Measurements from ENCODE around the gene RAB35.

DNA sequence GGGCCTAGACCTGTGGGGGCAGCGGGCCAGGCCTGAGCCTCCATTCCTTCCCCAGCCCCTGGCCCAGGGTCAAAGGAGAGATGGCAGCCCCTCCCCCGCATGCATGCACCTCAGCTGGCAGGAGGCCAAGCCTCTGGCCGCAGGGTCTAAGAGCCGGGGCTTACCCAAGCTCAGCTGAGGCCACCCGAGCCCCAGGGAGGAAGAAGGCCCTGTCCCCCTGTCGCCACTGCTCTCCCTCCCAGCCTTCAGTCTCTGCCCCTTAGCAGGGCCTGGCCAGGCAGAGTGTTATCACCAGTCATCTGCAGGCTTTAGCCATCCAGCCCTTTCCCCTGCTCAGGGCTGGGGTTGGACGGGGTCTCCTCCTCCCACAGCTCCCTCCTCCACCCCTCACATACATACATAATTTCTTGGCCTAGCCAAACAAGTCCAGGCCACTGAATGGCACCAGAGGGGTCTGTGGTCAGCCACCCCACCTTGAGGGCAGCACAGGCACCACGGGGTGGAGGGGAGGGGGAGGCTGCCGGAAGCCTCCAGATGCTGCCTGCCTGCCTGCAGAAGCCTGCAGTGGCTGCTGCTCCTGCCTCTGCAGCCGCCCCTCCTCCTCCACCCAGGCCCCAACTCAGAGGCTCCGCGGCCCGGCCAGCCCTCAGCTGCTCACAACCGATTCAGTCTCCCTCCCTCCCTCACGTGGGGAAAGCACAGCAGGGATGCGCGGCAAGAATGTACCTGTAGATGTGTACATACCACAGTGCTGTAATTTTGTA, 22.8 kb downstream of the RAB35 start:
- TF ChIP-seq FOXM1 (IDR thresholded peaks at IDR 0.05; ENCODE audit: borderline replicate concordance) (no peak), SP1 (IDR thresholded peaks at IDR 0.05) (no peak), SUZ12 (IDR thresholded peaks at IDR 0.05) (no peak), BHLHE40 (IDR thresholded peaks at IDR 0.05; ENCODE audit: borderline replicate concordance) (no peak), CTBP1 (IDR thresholded peaks at IDR 0.05; ENCODE audit: borderline replicate concordance) (no peak), TARDBP (IDR thresholded peaks at IDR 0.05) (no peak), NFRKB (IDR thresholded peaks at IDR 0.05) (no peak), FOXK2 (IDR thresholded peaks at IDR 0.05) (no peak)
- TF ChIP-seq, protein P1, sequence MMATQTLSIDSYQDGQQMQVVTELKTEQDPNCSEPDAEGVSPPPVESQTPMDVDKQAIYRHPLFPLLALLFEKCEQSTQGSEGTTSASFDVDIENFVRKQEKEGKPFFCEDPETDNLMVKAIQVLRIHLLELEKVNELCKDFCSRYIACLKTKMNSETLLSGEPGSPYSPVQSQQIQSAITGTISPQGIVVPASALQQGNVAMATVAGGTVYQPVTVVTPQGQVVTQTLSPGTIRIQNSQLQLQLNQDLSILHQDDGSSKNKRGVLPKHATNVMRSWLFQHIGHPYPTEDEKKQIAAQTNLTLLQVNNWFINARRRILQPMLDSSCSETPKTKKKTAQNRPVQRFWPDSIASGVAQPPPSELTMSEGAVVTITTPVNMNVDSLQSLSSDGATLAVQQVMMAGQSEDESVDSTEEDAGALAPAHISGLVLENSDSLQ (IDR thresholded peaks at IDR 0.05) = no peak
